Measurements from ENCODE around the gene CDRT4.

- no peak for TF ChIP-seq CEBPZ (IDR thresholded peaks at IDR 0.05; ENCODE audit: low read depth, low read length)
- no peak for TF ChIP-seq EP300 (IDR thresholded peaks at IDR 0.05; ENCODE audit: borderline replicate concordance in 1 of 2, control insufficient read depth in 1 of 2, low read depth in 2 of 2, low read length in 2 of 2)
- TF ChIP-seq MXI1 (IDR thresholded peaks at IDR 0.05; ENCODE audit: low read depth, low read length): no peak
- TF ChIP-seq CEBPB (IDR thresholded peaks at IDR 0.05; ENCODE audit: borderline replicate concordance in 1 of 2, low read depth in 2 of 2, low read length in 2 of 2): no peak
- no peak for TF ChIP-seq IRF4 (IDR thresholded peaks at IDR 0.05; ENCODE audit: low read depth, low read length)
- TF ChIP-seq POLR2AphosphoS5 (IDR thresholded peaks at IDR 0.05; ENCODE audit: low read length): no peak
- no peak for TF ChIP-seq YY1 (IDR thresholded peaks at IDR 0.05; ENCODE audit: low read depth, low read length)
- TF ChIP-seq PBX3 (IDR thresholded peaks at IDR 0.05; ENCODE audit: insufficient replicate concordance, low read depth, low read length): no peak
Observed at GRCh38 chr17:15395091-15395490, 72.3 kb downstream of the CDRT4 start.
